ENCODE data around the gene DBP. TPM values are rescaled to one million over a fixed set of nuclear protein-coding genes. Genes with fewer than 3 reads are reported as not detected.

The DBP gene
- total and polyA plus RNA-seq, 2 of the 13 experiments (the other 11 are each of a cell fraction or from before 2014, with no cell fraction given), result 1.7 to 5.8 TPM

DNA sequence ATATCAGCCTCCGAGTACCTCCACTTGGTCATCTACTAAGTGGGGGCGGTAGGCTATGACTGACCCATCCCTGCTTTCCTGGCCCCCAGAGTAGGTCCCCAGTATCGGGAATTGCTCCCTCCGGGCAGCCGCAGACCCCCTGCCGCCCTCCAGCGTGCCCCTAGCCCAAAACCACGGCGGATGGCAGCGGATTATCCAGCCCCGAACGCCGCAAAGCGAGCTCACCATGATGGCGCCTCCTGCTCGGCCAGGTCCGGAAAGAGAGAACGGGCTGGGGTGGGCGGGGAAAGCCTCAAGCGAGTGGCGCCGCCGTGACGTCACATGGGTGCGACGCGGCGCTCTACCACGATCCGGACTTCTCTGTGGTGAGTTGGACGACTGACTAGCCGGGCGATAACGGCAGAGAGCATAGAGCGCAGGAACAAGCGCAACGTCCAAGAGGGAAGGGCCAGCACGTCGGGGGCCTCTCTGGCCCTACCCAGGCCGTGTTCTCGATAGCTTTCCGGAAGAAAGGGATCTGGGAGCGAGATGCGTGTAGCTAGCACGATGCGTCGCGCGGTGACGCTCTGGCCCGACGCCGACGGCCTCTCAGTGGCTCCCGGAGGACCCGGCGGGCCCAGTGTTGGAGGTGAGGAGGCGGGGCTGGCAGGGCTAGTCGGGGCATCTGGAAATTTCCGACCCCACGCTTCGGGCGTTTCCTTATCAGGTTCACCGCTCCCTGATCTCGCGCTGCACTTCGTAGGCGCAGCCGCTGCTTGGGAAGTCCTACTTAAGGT is 18.1 kb downstream of the DBP start, which contains the start of the genes RPL18 and SPHK2 (continued):
- TF ChIP-seq, protein P1, sequence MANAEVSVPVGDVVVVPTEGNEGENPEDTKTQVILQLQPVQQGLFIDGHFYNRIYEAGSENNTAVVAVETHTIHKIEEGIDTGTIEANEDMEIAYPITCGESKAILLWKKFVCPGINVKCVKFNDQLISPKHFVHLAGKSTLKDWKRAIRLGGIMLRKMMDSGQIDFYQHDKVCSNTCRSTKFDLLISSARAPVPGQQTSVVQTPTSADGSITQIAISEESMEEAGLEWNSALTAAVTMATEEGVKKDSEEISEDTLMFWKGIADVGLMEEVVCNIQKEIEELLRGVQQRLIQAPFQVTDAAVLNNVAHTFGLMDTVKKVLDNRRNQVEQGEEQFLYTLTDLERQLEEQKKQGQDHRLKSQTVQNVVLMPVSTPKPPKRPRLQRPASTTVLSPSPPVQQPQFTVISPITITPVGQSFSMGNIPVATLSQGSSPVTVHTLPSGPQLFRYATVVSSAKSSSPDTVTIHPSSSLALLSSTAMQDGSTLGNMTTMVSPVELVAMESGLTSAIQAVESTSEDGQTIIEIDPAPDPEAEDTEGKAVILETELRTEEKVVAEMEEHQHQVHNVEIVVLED (CRISPR knock-in tag; IDR thresholded peaks at IDR 0.05; ENCODE audit: borderline replicate concordance), result peak; percentile 100
- TF ChIP-seq HNF4A (CRISPR knock-in tag; IDR thresholded peaks at IDR 0.05) (peak; percentile 43; the same call in 1 of the 2 replicates), KDM3A (CRISPR knock-in tag; IDR thresholded peaks at IDR 0.05; ENCODE audit: low read depth) (peak; percentile 97), CCDC6 (CRISPR knock-in tag; IDR thresholded peaks at IDR 0.05) (peak; percentile 93), HDAC6 (IDR thresholded peaks at IDR 0.05; ENCODE audit: low read depth, low read length) (no peak), POLR2AphosphoS5 (IDR thresholded peaks at IDR 0.05; ENCODE audit: low read depth, low read length) (peak; percentile 97), ZNF292 (CRISPR knock-in tag; IDR thresholded peaks at IDR 0.05; ENCODE audit: borderline replicate concordance, low read depth) (0 out of 2 replicates have a peak, but pooled peaks have one; percentile 31), KDM2A (CRISPR knock-in tag; IDR thresholded peaks at IDR 0.05; ENCODE audit: borderline replicate concordance, low read depth) (peak; percentile 92), ZNF30 (CRISPR knock-in tag; IDR thresholded peaks at IDR 0.05) (no peak), ZBTB7B (CRISPR knock-in tag; IDR thresholded peaks at IDR 0.05) (peak; percentile 82), TMF1 (CRISPR knock-in tag; IDR thresholded peaks at IDR 0.05; ENCODE audit: low read depth) (no peak), NONO (IDR thresholded peaks at IDR 0.05) (no peak), NONO (CRISPR knock-in tag; conservative IDR thresholded peaks at IDR 0.05) (peak; percentile 99), HCFC1 (IDR thresholded peaks at IDR 0.05; ENCODE audit: low read depth, low read length) (peak; percentile 83), RBAK (CRISPR knock-in tag; IDR thresholded peaks at IDR 0.05) (no peak; the same call in 1 of the 2 replicates), SALL1 (CRISPR knock-in tag; IDR thresholded peaks at IDR 0.05) (peak; percentile 89), STAG1 (CRISPR knock-in tag; IDR thresholded peaks at IDR 0.05) (0 out of 2 replicates have a peak, but pooled peaks have one; percentile 7), ZNF343 (CRISPR knock-in tag; IDR thresholded peaks at IDR 0.05) (peak; percentile 62; the same call in 1 of the 2 replicates), NFATC3 (CRISPR knock-in tag; IDR thresholded peaks at IDR 0.05) (peak; percentile 87; the same call in 1 of the 2 replicates), MAZ (IDR thresholded peaks at IDR 0.05; ENCODE audit: borderline replicate concordance, low read depth, low read length) (peak; percentile 24), MAZ (CRISPR knock-in tag; IDR thresholded peaks at IDR 0.05; ENCODE audit: low read depth) (peak; percentile 90), ZNF460 (CRISPR knock-in tag; IDR thresholded peaks at IDR 0.05; ENCODE audit: borderline replicate concordance) (no peak), MIER3 (CRISPR knock-in tag; IDR thresholded peaks at IDR 0.05; ENCODE audit: borderline replicate concordance) (peak; percentile 98), TCF12 (IDR thresholded peaks at IDR 0.05) (no peak), TCF12 (CRISPR knock-in tag; IDR thresholded peaks at IDR 0.05) (no peak), ZNF530 (CRISPR knock-in tag; IDR thresholded peaks at IDR 0.05; ENCODE audit: low read depth) (no peak), ELF3 (CRISPR knock-in tag; IDR thresholded peaks at IDR 0.05) (peak; percentile 91)
- TF ChIP-seq, protein P2, sequence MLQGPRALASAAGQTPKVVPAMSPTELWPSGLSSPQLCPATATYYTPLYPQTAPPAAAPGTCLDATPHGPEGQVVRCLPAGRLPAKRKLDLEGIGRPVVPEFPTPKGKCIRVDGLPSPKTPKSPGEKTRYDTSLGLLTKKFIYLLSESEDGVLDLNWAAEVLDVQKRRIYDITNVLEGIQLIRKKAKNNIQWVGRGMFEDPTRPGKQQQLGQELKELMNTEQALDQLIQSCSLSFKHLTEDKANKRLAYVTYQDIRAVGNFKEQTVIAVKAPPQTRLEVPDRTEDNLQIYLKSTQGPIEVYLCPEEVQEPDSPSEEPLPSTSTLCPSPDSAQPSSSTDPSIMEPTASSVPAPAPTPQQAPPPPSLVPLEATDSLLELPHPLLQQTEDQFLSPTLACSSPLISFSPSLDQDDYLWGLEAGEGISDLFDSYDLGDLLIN (CRISPR knock-in tag; IDR thresholded peaks at IDR 0.05; ENCODE audit: borderline replicate concordance), result no peak
- TF ChIP-seq, protein P3, sequence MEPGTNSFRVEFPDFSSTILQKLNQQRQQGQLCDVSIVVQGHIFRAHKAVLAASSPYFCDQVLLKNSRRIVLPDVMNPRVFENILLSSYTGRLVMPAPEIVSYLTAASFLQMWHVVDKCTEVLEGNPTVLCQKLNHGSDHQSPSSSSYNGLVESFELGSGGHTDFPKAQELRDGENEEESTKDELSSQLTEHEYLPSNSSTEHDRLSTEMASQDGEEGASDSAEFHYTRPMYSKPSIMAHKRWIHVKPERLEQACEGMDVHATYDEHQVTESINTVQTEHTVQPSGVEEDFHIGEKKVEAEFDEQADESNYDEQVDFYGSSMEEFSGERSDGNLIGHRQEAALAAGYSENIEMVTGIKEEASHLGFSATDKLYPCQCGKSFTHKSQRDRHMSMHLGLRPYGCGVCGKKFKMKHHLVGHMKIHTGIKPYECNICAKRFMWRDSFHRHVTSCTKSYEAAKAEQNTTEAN (CRISPR knock-in tag; conservative IDR thresholded peaks at IDR 0.05), result peak; percentile 62; the same call in 1 of the 2 replicates

Measured in HepG2 (cell line).